B cell (primary cell): Measurements from ENCODE around the gene SERBP1.

Experiments used
- EZH2 ChIP-seq: IDR thresholded peaks from 2 replicates; pipeline ENCODE4 v1.6.1; 2012; ENCODE audit warnings: borderline replicate concordance, low read depth, mild to moderate bottlenecking, moderate library complexity, low read length; ENCODE audit not compliant: insufficient read depth, poor library complexity, severe bottlenecking
- TF ChIP-seq, protein P1 (sequence below): fragments of 200-600 bp; IDR thresholded peaks from one replicate; pipeline ENCODE4 v1.8.0; 2022; ENCODE audit warnings: antibody characterized with exemption, mild to moderate bottlenecking

- TF ChIP-seq, protein P1, sequence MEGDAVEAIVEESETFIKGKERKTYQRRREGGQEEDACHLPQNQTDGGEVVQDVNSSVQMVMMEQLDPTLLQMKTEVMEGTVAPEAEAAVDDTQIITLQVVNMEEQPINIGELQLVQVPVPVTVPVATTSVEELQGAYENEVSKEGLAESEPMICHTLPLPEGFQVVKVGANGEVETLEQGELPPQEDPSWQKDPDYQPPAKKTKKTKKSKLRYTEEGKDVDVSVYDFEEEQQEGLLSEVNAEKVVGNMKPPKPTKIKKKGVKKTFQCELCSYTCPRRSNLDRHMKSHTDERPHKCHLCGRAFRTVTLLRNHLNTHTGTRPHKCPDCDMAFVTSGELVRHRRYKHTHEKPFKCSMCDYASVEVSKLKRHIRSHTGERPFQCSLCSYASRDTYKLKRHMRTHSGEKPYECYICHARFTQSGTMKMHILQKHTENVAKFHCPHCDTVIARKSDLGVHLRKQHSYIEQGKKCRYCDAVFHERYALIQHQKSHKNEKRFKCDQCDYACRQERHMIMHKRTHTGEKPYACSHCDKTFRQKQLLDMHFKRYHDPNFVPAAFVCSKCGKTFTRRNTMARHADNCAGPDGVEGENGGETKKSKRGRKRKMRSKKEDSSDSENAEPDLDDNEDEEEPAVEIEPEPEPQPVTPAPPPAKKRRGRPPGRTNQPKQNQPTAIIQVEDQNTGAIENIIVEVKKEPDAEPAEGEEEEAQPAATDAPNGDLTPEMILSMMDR, result no peak
- TF ChIP-seq EZH2, result no peak
Observed at GRCh38 chr1:67460676-67461500, 30.7 kb upstream of the SERBP1 start.
